Smooth muscle cell of the brain vasculature (primary cell): ENCODE results near the gene PLAC9.

Source experiments
- DNase-seq: peaks from one replicate; pipeline ENCODE4 v3.0.0-alpha.2; 2012; ENCODE audit warnings: low read depth, low spot score

The PLAC9 gene

GRCh38 chr10:80160361-80161320 is 28.1 kb downstream of the PLAC9 start:
- DNase-seq = no peak

- DNase-seq = no peak
Observed at GRCh38 chr10:80161321-80162083, 29.0 kb downstream of the PLAC9 start.

DNA sequence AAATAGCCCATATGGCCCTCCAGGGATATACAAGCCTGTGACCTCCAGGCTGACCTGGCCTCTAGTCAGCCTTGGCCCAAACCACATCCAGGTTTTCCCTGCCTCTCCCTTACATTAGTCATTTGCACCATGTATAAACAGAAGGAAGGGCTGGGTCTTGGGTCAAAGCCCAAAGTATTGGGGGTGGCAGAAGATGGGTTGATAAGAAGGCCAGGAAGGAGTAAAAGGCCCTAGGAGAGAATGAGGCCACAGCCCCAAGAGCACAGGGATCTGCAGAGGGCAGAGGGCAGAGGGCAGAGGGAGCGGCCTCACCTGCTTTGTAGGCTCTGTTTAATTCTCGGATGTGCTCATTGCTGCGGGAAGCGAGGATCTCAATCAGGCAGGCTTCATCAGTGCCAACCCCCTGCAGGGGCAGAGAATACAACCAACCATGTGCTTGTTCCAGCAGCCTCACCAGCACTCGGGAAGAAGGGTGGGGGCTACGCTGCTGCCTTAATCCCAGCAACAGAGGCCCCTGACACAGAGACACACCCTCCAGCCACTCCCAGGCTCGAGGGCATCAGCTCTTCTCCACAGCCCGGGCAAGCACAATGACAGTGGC is 31.3 kb downstream of the PLAC9 start:
- no peak for DNase-seq

DNA sequence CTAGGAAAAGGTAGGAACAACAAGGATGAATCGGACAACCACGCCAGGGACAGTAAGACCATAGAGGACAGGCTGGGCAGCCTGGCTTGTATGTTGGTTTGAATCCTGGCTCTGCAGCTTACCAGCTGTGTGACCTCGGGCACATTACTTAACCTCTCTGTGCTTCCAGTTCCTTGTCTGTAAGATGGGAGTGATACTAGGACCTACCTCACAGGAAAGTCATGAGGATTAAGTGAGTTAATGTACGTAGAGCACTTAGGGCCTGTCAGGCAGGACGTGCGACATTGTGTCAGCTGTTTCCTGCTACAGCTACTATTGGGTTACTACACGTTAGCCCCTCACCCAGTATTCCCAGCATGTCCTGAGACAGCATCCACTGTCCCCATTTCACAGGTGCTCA is 32.1 kb downstream of the PLAC9 start:
- DNase-seq = no peak

GRCh38 chr10:80165173-80165572 is 32.6 kb downstream of the PLAC9 start:
- DNase-seq = no peak

GRCh38 chr10:80166581-80167470 is 34.3 kb downstream of the PLAC9 start:
- no peak for DNase-seq

DNA sequence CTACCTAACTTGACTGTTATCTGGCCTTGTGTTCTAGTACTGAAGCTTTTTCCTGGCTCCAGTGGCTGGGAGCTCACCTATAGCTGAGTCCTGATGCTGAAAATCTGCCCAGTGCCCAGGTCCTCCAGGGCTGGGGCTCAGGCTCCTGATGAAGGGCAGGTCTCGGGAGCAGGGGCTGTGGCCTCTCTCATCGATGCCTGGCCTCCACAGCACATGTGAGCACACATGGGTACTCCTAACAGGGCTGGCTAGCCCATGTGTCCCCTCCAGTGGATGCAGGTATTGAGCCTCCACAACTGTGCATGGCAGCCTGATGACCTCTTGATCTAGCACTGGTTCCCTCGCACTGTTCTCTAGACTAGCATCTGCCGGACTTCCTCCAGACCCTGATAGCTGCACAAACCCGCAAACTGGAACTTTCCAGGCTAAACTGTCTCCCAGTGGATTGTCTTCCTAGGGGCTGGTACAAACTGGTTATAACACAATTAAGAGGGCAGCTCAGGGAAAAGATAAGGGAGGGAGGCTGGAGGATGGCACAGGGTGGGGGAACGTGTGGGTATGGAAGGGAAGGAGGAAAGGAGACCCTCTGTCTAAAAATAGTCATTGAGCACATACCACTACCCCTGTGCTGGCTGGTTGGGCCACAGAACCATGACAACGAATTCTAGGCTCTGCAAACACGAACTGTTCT is 35.1 kb downstream of the PLAC9 start:
- DNase-seq = no peak

- DNase-seq = no peak
Observed at GRCh38 chr10:80168162-80168511, 35.6 kb downstream of the PLAC9 start.

- no peak for DNase-seq
Observed at GRCh38 chr10:80168679-80169380, 36.3 kb downstream of the PLAC9 start.

DNA sequence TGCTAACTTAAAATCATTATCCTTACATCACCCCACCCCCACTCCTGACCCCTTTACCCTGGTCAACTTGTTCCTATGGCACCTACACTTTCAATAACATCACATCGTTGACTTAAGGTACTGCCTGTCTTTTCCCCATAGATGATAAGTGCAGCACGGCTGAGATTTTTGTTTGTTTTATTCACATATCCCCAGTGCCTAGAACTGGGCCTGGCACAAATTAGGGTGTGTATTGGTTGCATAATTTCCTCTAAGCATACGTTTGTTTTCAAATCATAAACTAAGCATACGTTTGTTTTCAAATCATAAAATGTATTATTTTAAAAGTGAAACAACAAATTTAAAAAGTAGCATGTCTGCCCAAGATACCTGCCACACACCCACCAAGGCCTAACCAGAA is 37.5 kb downstream of the PLAC9 start:
- DNase-seq = no peak

- no peak for DNase-seq
Observed at GRCh38 chr10:80170641-80171040, 38.1 kb downstream of the PLAC9 start.

DNA sequence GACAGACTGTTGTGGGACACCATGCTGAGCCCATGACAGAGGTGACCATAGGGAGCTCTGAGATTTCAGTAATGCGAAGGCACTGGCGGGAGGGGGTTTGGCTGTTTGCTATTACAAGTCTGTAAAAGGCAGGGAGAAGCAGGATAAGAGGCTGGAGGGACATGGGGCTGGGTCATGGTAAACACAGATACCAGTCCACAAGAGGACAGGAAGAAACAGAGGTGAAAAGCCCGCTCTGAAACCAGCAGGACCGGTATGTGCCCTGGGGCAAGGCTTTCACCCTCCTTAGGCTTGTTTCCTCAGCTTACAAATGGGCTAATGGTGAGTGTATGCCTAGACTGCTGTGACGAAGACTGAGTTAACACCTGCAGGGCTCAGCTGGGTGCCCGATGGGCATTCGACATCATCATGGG is 38.7 kb downstream of the PLAC9 start:
- no peak for DNase-seq

DNA sequence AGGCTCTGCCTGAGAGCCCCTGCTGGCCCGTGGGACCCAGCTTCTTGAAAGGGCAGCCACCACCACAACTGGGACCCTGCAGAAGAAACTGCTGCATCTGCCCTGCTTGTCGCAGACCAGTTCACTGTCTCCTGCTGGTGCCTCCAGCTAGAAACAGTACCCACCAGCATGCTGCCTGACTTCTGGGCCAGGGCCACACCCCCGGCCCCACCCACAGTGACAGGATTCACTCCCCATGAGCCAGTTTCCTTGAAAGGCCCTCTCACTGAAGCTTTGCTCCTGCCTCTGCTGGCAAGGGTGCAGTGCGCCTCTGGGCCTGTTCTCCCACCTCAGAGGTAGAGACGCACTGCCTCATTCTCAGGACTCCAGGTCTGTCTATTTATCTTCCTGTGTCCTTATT is 40.4 kb downstream of the PLAC9 start:
- no peak for DNase-seq

DNA sequence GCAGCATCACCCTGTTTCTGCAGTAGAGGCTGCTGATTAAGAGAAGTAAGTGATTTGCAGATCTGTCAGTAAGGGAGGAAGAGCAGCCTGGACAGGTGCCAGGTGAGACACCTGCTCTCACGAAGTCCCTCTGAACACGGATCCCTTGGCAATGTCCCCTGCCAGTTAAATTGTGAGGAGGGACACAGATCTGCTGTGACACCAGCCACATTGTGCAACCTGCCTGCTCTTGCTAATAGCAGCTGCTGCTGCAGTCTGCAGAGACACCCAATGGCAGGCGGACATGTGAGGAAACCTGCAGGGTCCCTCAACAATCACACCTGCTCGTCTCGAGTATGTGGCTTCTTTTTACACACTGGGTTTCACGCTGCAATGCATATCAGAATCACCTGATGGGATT is 40.9 kb downstream of the PLAC9 start:
- DNase-seq = no peak

DNA sequence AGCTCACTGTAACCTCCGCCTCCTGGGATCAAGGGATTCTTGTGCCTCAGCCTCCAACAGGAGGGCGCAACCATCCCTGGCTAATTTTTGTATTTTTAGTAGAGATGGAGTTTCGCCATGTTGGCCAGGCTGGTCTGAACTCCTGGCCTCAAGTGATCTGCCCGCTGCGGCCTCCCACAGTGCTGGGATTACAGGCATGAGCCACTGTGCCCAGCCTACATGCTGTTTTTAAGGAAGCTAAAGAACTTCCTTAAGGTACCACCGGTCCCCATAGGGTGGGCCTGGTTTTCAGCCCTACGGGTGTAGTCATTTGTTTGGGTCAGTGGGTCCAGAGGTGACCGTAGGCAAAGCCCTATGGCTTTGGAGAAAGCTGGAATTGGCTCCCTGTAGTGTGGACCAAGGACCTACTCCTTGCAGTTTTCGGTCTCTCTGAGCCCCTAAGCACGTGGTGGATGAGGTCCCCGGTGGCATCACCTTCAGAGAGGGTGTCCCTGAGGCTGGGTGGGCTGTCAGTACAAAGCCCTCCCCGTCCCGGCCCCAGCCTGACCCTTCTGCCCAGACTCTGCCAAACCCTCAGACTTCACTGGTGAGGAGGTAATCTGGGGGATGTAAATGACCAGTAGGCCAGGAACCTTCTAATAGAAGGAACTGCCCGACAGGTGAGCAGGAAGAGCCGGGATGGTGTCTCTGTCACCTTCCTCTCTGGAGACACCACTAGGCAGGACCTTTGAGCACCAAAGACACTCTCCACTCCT is 42.3 kb downstream of the PLAC9 start:
- DNase-seq = no peak

DNA sequence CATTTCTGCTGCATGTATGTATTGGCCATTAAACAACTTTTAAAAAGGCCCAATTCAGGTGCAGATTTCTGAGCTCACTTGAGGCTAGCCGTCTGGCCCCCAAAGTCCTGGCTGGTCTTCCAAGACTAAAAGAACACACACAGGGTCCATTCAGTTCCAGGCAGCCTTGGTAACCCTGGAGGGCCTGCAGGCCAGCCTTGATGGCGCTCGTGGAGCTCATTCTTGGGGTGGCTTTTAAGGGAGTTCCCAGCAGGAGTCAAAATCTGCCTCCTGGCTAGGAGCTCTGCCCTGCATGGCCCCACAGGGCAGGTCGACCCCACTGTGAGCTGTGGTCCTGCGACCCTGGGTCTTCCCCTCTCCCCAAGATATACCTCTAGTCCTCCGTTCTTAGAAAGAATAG is 44.0 kb downstream of the PLAC9 start:
- DNase-seq = no peak

GRCh38 chr10:80177781-80178636 is 45.5 kb downstream of the PLAC9 start:
- no peak for DNase-seq

- no peak for DNase-seq
Observed at GRCh38 chr10:80182986-80183385, 50.5 kb downstream of the PLAC9 start.

DNA sequence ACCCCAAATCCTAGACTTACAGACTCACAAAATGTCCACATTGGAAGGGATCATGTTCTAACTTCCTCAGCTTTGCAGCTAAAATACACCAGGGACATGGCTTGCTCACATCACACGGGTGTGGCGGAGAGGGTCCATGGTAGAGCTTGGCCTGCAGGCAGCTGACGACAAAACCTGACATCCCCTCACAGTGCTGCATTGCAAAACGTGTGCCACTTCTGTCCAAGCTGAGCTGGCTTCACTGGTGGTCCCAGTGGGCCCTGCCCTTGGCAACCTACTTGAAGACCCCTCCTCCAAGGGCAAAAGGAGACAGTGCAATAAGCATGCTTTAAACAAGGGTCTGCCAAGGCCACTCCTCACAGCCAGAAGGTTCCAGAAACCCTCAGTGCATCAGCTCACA is 50.9 kb downstream of the PLAC9 start:
- DNase-seq = no peak
